HL-60 (cell line): Measurements from ENCODE around the gene OR2F2.

Experiments used
- POLR2AphosphoS5 ChIP-seq: IDR thresholded peaks from 2 replicates; pipeline ENCODE4 v1.6.1; 2012; ENCODE audit warnings: low read depth
- TF ChIP-seq, protein P1 (sequence below): IDR thresholded peaks from one replicate; pipeline ENCODE4 v1.5.1; 2011; ENCODE audit warnings: low read length, control low read depth, inconsistent platforms; ENCODE audit not compliant: insufficient read depth

DNA sequence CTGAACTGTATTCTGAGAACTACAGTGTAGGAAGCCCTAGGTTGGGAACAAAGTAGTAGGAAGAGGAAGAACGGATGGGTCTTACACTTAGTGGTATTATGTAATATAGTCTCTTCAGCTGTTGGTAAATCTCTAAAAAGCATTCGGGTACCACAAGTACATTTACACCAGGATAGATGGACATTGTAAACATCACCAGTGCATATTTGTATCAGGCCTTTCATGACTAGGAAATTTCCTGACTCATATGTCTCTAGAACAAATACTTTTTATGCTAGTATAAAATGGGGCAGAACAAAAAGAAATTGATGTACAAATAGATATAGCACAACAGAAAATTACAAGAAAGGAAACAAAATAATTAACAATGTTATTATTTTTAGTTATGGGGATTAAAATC, 43.6 kb downstream of the OR2F2 start:
- TF ChIP-seq, protein P1, sequence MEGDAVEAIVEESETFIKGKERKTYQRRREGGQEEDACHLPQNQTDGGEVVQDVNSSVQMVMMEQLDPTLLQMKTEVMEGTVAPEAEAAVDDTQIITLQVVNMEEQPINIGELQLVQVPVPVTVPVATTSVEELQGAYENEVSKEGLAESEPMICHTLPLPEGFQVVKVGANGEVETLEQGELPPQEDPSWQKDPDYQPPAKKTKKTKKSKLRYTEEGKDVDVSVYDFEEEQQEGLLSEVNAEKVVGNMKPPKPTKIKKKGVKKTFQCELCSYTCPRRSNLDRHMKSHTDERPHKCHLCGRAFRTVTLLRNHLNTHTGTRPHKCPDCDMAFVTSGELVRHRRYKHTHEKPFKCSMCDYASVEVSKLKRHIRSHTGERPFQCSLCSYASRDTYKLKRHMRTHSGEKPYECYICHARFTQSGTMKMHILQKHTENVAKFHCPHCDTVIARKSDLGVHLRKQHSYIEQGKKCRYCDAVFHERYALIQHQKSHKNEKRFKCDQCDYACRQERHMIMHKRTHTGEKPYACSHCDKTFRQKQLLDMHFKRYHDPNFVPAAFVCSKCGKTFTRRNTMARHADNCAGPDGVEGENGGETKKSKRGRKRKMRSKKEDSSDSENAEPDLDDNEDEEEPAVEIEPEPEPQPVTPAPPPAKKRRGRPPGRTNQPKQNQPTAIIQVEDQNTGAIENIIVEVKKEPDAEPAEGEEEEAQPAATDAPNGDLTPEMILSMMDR, result no peak
- no peak for TF ChIP-seq POLR2AphosphoS5
